ENCODE data around the gene UBE2V1.

DNA sequence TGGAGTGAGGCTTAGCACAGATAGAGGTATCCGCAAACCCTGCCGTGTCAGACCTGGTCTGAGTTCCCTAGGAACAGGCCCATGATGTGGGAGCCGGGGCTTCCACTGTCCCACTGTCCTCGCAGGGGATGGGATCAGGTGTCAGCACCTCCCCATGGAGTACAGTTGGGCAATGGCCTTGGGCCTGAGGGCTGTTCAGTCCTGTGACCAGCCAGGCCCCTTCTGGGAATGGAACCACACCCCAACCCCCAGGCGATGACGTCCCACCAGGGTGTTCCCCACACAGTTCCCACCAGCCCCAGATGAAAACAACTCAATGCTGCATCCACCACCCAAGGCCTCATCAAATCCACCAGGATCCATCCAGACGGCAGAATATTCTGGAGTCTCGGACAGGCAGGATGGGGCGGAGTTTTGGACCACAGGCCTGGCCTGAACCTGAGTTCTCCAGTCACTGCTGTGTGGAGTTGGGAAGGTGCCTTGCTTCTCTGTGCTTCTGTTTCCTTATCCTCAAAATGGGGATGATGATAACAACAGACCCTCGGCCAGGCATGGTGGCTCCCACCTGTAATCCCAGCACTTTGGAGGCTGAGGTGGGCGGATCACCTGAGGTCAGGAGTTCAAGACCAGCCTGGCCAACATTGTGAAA is 62.2 kb downstream of the UBE2V1 start:
- TF ChIP-seq, protein P1, sequence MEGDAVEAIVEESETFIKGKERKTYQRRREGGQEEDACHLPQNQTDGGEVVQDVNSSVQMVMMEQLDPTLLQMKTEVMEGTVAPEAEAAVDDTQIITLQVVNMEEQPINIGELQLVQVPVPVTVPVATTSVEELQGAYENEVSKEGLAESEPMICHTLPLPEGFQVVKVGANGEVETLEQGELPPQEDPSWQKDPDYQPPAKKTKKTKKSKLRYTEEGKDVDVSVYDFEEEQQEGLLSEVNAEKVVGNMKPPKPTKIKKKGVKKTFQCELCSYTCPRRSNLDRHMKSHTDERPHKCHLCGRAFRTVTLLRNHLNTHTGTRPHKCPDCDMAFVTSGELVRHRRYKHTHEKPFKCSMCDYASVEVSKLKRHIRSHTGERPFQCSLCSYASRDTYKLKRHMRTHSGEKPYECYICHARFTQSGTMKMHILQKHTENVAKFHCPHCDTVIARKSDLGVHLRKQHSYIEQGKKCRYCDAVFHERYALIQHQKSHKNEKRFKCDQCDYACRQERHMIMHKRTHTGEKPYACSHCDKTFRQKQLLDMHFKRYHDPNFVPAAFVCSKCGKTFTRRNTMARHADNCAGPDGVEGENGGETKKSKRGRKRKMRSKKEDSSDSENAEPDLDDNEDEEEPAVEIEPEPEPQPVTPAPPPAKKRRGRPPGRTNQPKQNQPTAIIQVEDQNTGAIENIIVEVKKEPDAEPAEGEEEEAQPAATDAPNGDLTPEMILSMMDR (IDR thresholded peaks at IDR 0.05): no peak
- TF ChIP-seq EP300 (IDR thresholded peaks at IDR 0.05) (no peak), POLR2A (IDR thresholded peaks at IDR 0.05) (no peak)

All from suprapubic skin (tissue), 3 donors.